SK-N-SH treated with all-trans-retinoic acid at 6 μM for 48 hours (cell line): ENCODE data around the gene HPN.

Experiments used
- ATAC-seq: fragments of 200-7000 bp; cut with Tn5 transposase; 3 replicates; pipeline ENCODE4 v1.9.1; 2020; ENCODE audit warnings: mild to moderate bottlenecking, moderate library complexity
- ARNTL ChIP-seq: fragments of 450-650 bp; formaldehyde crosslinking; IDR thresholded peaks from 2 replicates; pipeline ENCODE4 v1.5.0; 2020; ENCODE audit warnings: low read depth, mild to moderate bottlenecking, moderate library complexity, borderline replicate concordance
- BACH2 ChIP-seq: fragments of 250-450 bp; sonication (Bioruptor Pico); IDR thresholded peaks from 2 replicates; pipeline ENCODE4 v1.9.0; 2021; ENCODE audit warnings: mild to moderate bottlenecking, borderline replicate concordance
- CREB5 ChIP-seq: fragments of 250-450 bp; sonication (Bioruptor Pico); IDR thresholded peaks from 2 replicates; pipeline ENCODE4 v1.5.1; 2020; ENCODE audit warnings: low read depth, mild to moderate bottlenecking, moderate library complexity
- CSDC2 ChIP-seq: fragments of 250-450 bp; sonication (Bioruptor Pico); IDR thresholded peaks from 2 replicates; pipeline ENCODE4 v1.5.0; 2020; ENCODE audit warnings: mild to moderate bottlenecking, moderate library complexity
- ESRRG ChIP-seq: fragments of 250-450 bp; sonication (Bioruptor Pico); IDR thresholded peaks from 2 replicates; pipeline ENCODE4 v1.6.1; 2021; ENCODE audit warnings: mild to moderate bottlenecking
- GLIS3 ChIP-seq: fragments of 250-450 bp; sonication (Bioruptor Pico); IDR thresholded peaks from 2 replicates; pipeline ENCODE4 v1.5.0; 2020; ENCODE audit warnings: mild to moderate bottlenecking, moderate library complexity
- OSR1 ChIP-seq: fragments of 250-450 bp; sonication (Bioruptor Pico); IDR thresholded peaks from 2 replicates; pipeline ENCODE4 v1.8.0; 2022; ENCODE audit warnings: moderate library complexity, mild to moderate bottlenecking, inconsistent platforms
- PATZ1 ChIP-seq: fragments of 250-450 bp; sonication (Bioruptor Pico); IDR thresholded peaks from 2 replicates; pipeline ENCODE4 v1.8.0; 2020; ENCODE audit warnings: mild to moderate bottlenecking, moderate library complexity, borderline replicate concordance
- PPARA ChIP-seq: fragments of 250-450 bp; sonication (Bioruptor Pico); IDR thresholded peaks from 2 replicates; pipeline ENCODE4 v1.5.0; 2020; ENCODE audit warnings: mild to moderate bottlenecking, borderline replicate concordance
- SNAI2 ChIP-seq: fragments of 250-450 bp; sonication (Bioruptor Pico); IDR thresholded peaks from 2 replicates; pipeline ENCODE4 v1.5.0; 2020; ENCODE audit warnings: mild to moderate bottlenecking, moderate library complexity
- TCF4 ChIP-seq: fragments of 250-450 bp; sonication (Bioruptor Pico); IDR thresholded peaks from 2 replicates; pipeline ENCODE4 v1.8.0; 2021; ENCODE audit warnings: mild to moderate bottlenecking, moderate library complexity, borderline replicate concordance
- TSHZ2 ChIP-seq: fragments of 250-450 bp; sonication (Bioruptor Pico); IDR thresholded peaks from 2 replicates; pipeline ENCODE4 v1.5.0; 2020; ENCODE audit warnings: mild to moderate bottlenecking, moderate library complexity
- ZFP3 ChIP-seq: fragments of 250-450 bp; sonication (Bioruptor Pico); IDR thresholded peaks from 2 replicates; pipeline ENCODE4 v1.5.0; 2020; ENCODE audit warnings: mild to moderate bottlenecking, moderate library complexity
- ZNF565 ChIP-seq: fragments of 450-650 bp; formaldehyde crosslinking; conservative IDR thresholded peaks from 2 replicates; pipeline ENCODE4 v1.5.0; 2020; ENCODE audit warnings: low read depth, mild to moderate bottlenecking, moderate library complexity
- ZNF8 ChIP-seq: fragments of 450-650 bp; formaldehyde crosslinking; IDR thresholded peaks from 2 replicates; pipeline ENCODE4 v1.5.0; 2020; ENCODE audit warnings: mild to moderate bottlenecking, moderate library complexity
- TF ChIP-seq, protein P1 (sequence below): fragments of 250-450 bp; sonication (Bioruptor Pico); IDR thresholded peaks from 2 replicates; pipeline ENCODE4 v1.5.1; 2021; ENCODE audit warnings: mild to moderate bottlenecking, moderate library complexity

HPN gene

GRCh38 chr19:35038623-35039512 lies 2.7 kb upstream of the HPN start (continued):
- TF ChIP-seq PATZ1 (CRISPR knock-in tag) (no peak), ZFP3 (CRISPR knock-in tag) (no peak), ZNF8 (CRISPR knock-in tag) (no peak), CSDC2 (CRISPR knock-in tag) (no peak), ARNTL (CRISPR knock-in tag) (no peak), CREB5 (CRISPR knock-in tag) (no peak)
- TF ChIP-seq, protein P1, sequence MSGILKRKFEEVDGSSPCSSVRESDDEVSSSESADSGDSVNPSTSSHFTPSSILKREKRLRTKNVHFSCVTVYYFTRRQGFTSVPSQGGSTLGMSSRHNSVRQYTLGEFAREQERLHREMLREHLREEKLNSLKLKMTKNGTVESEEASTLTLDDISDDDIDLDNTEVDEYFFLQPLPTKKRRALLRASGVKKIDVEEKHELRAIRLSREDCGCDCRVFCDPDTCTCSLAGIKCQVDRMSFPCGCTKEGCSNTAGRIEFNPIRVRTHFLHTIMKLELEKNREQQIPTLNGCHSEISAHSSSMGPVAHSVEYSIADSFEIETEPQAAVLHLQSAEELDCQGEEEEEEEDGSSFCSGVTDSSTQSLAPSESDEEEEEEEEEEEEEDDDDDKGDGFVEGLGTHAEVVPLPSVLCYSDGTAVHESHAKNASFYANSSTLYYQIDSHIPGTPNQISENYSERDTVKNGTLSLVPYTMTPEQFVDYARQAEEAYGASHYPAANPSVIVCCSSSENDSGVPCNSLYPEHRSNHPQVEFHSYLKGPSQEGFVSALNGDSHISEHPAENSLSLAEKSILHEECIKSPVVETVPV, result no peak
- TF ChIP-seq, all 23 proteins: peak for 0

DNA sequence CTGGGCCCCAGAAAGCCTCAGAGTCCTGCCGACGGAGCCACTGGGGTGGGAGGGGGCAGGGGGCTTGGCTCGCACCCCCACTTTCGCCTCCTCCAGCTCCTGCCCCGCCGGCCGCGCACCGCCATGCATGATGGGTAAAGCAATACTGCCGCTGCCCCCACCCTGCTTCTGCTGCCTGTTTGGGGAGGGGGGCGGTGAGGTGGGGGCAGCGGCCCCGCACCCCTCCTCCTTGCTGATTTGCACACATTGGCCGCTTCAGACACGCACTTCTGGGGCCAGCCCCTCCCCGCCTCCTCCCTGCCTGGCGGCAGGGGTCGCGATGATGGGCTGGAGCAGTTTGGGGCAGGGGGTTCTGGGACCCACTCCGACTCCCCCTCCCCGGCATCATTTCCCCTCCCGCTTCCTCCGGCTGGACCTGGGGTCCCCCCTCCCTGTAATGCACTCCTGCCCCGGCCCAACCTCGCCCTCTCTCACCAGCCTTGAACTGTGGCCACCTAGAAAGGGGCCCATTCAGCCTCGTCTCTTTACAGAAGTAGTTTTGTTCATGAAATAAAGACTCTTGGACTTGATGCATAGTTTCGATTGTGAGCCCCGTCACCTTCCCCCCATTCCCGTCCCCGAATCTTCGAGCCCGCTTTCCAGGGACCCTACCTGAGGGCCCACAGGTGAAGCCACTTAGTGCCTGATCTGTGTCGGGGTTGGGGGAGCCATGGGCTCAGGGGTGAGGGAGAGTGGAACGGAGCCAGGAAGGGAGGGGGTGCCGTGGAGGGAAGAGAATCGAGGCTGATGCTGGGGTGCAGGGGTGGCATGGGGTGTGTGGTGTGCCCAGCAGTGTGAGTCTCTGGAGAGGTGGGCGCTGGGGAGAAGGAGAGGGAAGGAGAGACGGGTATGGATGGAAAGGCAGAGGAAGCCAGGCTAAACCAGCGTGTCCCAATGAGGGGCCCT lies 1.4 kb upstream of the HPN start:
- TF ChIP-seq TCF4 (CRISPR knock-in tag) (no peak), ZNF565 (CRISPR knock-in tag) (no peak), SNAI2 (CRISPR knock-in tag) (no peak), ARNTL (CRISPR knock-in tag) (no peak), TSHZ2 (CRISPR knock-in tag) (no peak), CREB5 (CRISPR knock-in tag) (no peak), PATZ1 (CRISPR knock-in tag) (no peak), PPARA (CRISPR knock-in tag) (no peak), ESRRG (CRISPR knock-in tag) (no peak), BACH2 (CRISPR knock-in tag) (no peak), ZNF8 (CRISPR knock-in tag) (no peak), OSR1 (CRISPR knock-in tag) (no peak), GLIS3 (CRISPR knock-in tag) (no peak)
- TF ChIP-seq, protein P1, result no peak
- ATAC-seq, result no peak
